HEK293 (cell line): ENCODE data around the gene ABHD13.

ENCODE experiments used
- CTCF ChIA-PET: fragments of 350-600 bp; formaldehyde crosslinking; extraction: SDS; loops from one replicate; lab custom pipeline; 2021; ENCODE audit warnings: antibody characterized with exemption; lab: Yijun Ruan, JAX
- POLR2A ChIA-PET: fragments of 300-600 bp; formaldehyde crosslinking; extraction: SDS; loops from one replicate; lab custom pipeline; 2020; ENCODE audit warnings: antibody characterized with exemption, inconsistent platforms; lab: Yijun Ruan, JAX
- H3K27ac ChIP-seq: fragments of 200-500 bp; sonication (Bioruptor generic); 2 replicates; pipeline ENCODE4 v1.5.1; 2014; ENCODE audit warnings: low read depth, low read length, control low read depth, inconsistent platforms; ENCODE audit errors: extremely low read depth
- H3K36me3 ChIP-seq, 2 experiments: fragments of 200-500 bp in 1 of 2; sonication (Bioruptor generic) in 1 of 2; 1 replicate in 1 of 2; 2 replicates in 1 of 2; pipeline ENCODE4 v1.5.1; 2014 to 2017; ENCODE audit warnings: inconsistent platforms in 2 of 2, low read length in 2 of 2; ENCODE audit not compliant: control insufficient read depth in 2 of 2, insufficient read depth in 1 of 2
- H3K4me1 ChIP-seq: fragments of 200-500 bp; sonication (Bioruptor generic); 2 replicates; pipeline ENCODE4 v1.5.1; 2014; ENCODE audit warnings: mild to moderate bottlenecking, low read length, inconsistent platforms; ENCODE audit not compliant: control insufficient read depth, insufficient read depth
- H3K4me3 ChIP-seq: 2 replicates; pipeline ENCODE4 v1.5.1; 2011; ENCODE audit warnings: low read depth, mild to moderate bottlenecking, control low read depth, low read length, moderate library complexity
- H3K9me3 ChIP-seq: fragments of 200-500 bp; sonication (Bioruptor generic); 2 replicates; pipeline ENCODE4 v1.5.1; 2014; ENCODE audit warnings: low read depth, low read length, inconsistent platforms; ENCODE audit not compliant: control insufficient read depth, insufficient read depth
- SP7 ChIP-seq: fragments of 450-650 bp; formaldehyde crosslinking; IDR thresholded peaks from 2 replicates; pipeline ENCODE4 v1.5.1; 2016; ENCODE audit warnings: missing biosample characterization, missing genetic modification characterization
- ZBTB1 ChIP-seq: fragments of 450-650 bp; formaldehyde crosslinking; IDR thresholded peaks from 2 replicates; pipeline ENCODE4 v1.5.1; 2016; ENCODE audit warnings: missing biosample characterization, missing genetic modification characterization
- ZBTB21 ChIP-seq: fragments of 450-650 bp; formaldehyde crosslinking; IDR thresholded peaks from 2 replicates; pipeline ENCODE4 v1.5.1; 2017; ENCODE audit warnings: missing biosample characterization, missing genetic modification characterization
- ZBTB48 ChIP-seq: fragments of 450-650 bp; formaldehyde crosslinking; IDR thresholded peaks from 2 replicates; pipeline ENCODE4 v1.5.1; 2016; ENCODE audit warnings: missing biosample characterization, missing genetic modification characterization
- ZFP37 ChIP-seq: fragments of 450-650 bp; formaldehyde crosslinking; IDR thresholded peaks from 2 replicates; pipeline ENCODE4 v1.5.1; 2016; ENCODE audit warnings: missing biosample characterization, missing genetic modification characterization
- ZNF324 ChIP-seq: fragments of 450-650 bp; formaldehyde crosslinking; IDR thresholded peaks from 2 replicates; pipeline ENCODE4 v1.5.1; 2016; ENCODE audit warnings: missing biosample characterization, missing genetic modification characterization
- ZNF558 ChIP-seq: fragments of 450-650 bp; formaldehyde crosslinking; IDR thresholded peaks from 2 replicates; pipeline ENCODE4 v1.5.1; 2016; ENCODE audit warnings: missing biosample characterization, missing genetic modification characterization
- ZNF561 ChIP-seq: fragments of 450-650 bp; IDR thresholded peaks from 2 replicates; pipeline ENCODE4 v1.5.1; 2018; ENCODE audit warnings: missing biosample characterization, missing genetic modification characterization, borderline replicate concordance
- ZNF610 ChIP-seq: fragments of 450-650 bp; formaldehyde crosslinking; IDR thresholded peaks from 2 replicates; pipeline ENCODE4 v1.5.1; 2016; ENCODE audit warnings: missing biosample characterization, missing genetic modification characterization, borderline replicate concordance
- ZNF623 ChIP-seq: fragments of 450-650 bp; formaldehyde crosslinking; IDR thresholded peaks from 2 replicates; pipeline ENCODE4 v1.5.1; 2016; ENCODE audit warnings: missing biosample characterization, missing genetic modification characterization
- ZNF837 ChIP-seq: fragments of 450-650 bp; formaldehyde crosslinking; IDR thresholded peaks from 2 replicates; pipeline ENCODE4 v1.5.1; 2016; ENCODE audit warnings: missing biosample characterization, missing genetic modification characterization
- TF ChIP-seq, protein P1 (sequence below): fragments of 450-650 bp; formaldehyde crosslinking; IDR thresholded peaks from 2 replicates; pipeline ENCODE4 v1.5.1; 2017; ENCODE audit warnings: missing biosample characterization, missing genetic modification characterization
- TF ChIP-seq, protein P2 (sequence below): fragments of 450-650 bp; IDR thresholded peaks from 2 replicates; pipeline ENCODE4 v1.5.1; 2018; ENCODE audit warnings: missing biosample characterization, missing genetic modification characterization
- TF ChIP-seq, protein P3 (sequence below): fragments of 450-650 bp; formaldehyde crosslinking; IDR thresholded peaks from 2 replicates; pipeline ENCODE4 v1.5.1; 2016; ENCODE audit warnings: missing biosample characterization, missing genetic modification characterization
- TF ChIP-seq, protein P4 (sequence below): fragments of 450-650 bp; formaldehyde crosslinking; conservative IDR thresholded peaks from 2 replicates; pipeline ENCODE4 v1.5.1; 2016; ENCODE audit warnings: low read depth, missing biosample characterization, missing genetic modification characterization
- TF ChIP-seq, protein P5 (sequence below): fragments of 450-650 bp; formaldehyde crosslinking; IDR thresholded peaks from 2 replicates; pipeline ENCODE4; 2016; ENCODE audit warnings: missing biosample characterization, missing genetic modification characterization
- TF ChIP-seq, protein P6 (sequence below): fragments of 450-650 bp; formaldehyde crosslinking; IDR thresholded peaks from 2 replicates; pipeline ENCODE4 v1.5.1; 2016; ENCODE audit warnings: missing biosample characterization, missing genetic modification characterization
- TF ChIP-seq, protein P7 (sequence below): fragments of 450-650 bp; formaldehyde crosslinking; IDR thresholded peaks from 2 replicates; pipeline ENCODE4 v1.5.1; 2016; ENCODE audit warnings: missing biosample characterization, missing genetic modification characterization
- TF ChIP-seq, protein P8 (sequence below): fragments of 450-650 bp; formaldehyde crosslinking; IDR thresholded peaks from 2 replicates; pipeline ENCODE4 v1.5.1; 2016; ENCODE audit warnings: missing biosample characterization, missing genetic modification characterization

ABHD13 gene

DNA sequence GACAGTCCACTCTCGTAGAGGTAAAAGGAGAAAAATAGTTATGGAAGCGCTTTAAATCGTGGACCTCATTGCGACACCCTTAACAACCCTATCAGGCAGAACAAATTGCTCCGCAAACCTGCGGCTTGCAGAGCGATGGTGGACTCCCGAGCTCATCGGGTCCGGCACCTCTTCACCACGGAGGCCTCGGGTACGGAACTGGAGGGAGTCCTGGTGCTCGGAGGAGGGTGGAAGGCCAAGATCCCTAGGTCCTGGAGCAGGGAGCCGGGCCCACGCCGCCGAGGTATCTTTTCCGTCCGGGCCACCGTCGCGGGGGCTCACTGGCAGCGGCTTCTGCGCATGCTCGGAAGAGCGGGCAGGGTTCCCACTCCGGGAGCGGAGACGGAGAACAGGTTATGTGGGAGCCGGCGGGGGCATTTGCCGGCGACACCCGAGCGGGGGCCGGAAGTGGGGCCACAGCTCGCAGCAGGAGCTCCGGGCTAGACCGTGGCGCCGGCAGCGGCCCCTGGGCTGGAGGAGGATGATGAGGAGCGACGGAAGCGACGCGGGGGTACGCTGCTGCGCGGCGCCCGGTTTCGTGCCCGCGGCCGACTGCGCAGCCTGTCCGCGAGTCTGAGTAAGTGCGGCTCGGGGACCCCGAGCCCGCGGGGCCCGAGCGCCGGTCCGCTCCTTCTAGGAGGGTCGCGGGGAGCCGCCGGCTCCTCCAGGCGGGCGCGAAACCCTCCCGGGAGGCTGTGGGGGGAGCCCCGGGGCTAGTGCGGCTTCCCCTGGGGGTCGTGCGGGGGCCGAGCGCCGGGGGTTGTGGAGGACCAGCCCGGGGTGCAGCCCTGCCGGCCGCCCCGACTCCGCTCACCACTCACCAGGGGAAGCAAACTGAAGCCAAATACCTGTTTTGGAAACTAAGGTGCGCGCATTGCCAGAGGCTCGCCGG is at the start of gene ABHD13:
Gene ABHD13 (plus strand): TSS at position 349 of the 931 bp plus-strand sequence. CDS start 10,827 bp downstream, outside the sequence.
- POLR2A ChIA-PET, result no interaction called here
- CTCF ChIA-PET, result interaction anchor here (0.7 to 1.3 kb wide), 2 partner anchors 9 to 104 kb away, joined by 3 read pairs; no protein-coding TSS in a partner anchor
- TF ChIP-seq, protein P1, sequence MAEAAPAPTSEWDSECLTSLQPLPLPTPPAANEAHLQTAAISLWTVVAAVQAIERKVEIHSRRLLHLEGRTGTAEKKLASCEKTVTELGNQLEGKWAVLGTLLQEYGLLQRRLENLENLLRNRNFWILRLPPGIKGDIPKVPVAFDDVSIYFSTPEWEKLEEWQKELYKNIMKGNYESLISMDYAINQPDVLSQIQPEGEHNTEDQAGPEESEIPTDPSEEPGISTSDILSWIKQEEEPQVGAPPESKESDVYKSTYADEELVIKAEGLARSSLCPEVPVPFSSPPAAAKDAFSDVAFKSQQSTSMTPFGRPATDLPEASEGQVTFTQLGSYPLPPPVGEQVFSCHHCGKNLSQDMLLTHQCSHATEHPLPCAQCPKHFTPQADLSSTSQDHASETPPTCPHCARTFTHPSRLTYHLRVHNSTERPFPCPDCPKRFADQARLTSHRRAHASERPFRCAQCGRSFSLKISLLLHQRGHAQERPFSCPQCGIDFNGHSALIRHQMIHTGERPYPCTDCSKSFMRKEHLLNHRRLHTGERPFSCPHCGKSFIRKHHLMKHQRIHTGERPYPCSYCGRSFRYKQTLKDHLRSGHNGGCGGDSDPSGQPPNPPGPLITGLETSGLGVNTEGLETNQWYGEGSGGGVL (tag by site-specific recombination), result no peak
- TF ChIP-seq, protein P2, sequence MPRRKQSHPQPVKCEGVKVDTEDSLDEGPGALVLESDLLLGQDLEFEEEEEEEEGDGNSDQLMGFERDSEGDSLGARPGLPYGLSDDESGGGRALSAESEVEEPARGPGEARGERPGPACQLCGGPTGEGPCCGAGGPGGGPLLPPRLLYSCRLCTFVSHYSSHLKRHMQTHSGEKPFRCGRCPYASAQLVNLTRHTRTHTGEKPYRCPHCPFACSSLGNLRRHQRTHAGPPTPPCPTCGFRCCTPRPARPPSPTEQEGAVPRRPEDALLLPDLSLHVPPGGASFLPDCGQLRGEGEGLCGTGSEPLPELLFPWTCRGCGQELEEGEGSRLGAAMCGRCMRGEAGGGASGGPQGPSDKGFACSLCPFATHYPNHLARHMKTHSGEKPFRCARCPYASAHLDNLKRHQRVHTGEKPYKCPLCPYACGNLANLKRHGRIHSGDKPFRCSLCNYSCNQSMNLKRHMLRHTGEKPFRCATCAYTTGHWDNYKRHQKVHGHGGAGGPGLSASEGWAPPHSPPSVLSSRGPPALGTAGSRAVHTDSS (tag by site-specific recombination), result peak; percentile 79
- TF ChIP-seq, protein P3, sequence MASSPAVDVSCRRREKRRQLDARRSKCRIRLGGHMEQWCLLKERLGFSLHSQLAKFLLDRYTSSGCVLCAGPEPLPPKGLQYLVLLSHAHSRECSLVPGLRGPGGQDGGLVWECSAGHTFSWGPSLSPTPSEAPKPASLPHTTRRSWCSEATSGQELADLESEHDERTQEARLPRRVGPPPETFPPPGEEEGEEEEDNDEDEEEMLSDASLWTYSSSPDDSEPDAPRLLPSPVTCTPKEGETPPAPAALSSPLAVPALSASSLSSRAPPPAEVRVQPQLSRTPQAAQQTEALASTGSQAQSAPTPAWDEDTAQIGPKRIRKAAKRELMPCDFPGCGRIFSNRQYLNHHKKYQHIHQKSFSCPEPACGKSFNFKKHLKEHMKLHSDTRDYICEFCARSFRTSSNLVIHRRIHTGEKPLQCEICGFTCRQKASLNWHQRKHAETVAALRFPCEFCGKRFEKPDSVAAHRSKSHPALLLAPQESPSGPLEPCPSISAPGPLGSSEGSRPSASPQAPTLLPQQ, result peak; percentile 96
- TF ChIP-seq ZNF623 (tag by site-specific recombination) (peak; percentile 23; the same call in 1 of the 2 replicates), ZBTB1 (tag by site-specific recombination) (peak; percentile 76; the same call in 1 of the 2 replicates), ZFP37 (peak; percentile 92; the same call in 1 of the 2 replicates), ZNF837 (tag by site-specific recombination) (no peak), SP7 (tag by site-specific recombination) (peak; percentile 85; the same call in 1 of the 2 replicates), ZNF324 (tag by site-specific recombination) (peak; percentile 93), ZBTB21 (0 out of 2 replicates have a peak, but pooled peaks have one; percentile 26), ZNF561 (peak; percentile 95), ZNF610 (tag by site-specific recombination) (peak; percentile 94), ZNF558 (tag by site-specific recombination) (peak; percentile 54; the same call in 1 of the 2 replicates), ZBTB48 (tag by site-specific recombination) (peak; percentile 95)
- TF ChIP-seq, protein P4, sequence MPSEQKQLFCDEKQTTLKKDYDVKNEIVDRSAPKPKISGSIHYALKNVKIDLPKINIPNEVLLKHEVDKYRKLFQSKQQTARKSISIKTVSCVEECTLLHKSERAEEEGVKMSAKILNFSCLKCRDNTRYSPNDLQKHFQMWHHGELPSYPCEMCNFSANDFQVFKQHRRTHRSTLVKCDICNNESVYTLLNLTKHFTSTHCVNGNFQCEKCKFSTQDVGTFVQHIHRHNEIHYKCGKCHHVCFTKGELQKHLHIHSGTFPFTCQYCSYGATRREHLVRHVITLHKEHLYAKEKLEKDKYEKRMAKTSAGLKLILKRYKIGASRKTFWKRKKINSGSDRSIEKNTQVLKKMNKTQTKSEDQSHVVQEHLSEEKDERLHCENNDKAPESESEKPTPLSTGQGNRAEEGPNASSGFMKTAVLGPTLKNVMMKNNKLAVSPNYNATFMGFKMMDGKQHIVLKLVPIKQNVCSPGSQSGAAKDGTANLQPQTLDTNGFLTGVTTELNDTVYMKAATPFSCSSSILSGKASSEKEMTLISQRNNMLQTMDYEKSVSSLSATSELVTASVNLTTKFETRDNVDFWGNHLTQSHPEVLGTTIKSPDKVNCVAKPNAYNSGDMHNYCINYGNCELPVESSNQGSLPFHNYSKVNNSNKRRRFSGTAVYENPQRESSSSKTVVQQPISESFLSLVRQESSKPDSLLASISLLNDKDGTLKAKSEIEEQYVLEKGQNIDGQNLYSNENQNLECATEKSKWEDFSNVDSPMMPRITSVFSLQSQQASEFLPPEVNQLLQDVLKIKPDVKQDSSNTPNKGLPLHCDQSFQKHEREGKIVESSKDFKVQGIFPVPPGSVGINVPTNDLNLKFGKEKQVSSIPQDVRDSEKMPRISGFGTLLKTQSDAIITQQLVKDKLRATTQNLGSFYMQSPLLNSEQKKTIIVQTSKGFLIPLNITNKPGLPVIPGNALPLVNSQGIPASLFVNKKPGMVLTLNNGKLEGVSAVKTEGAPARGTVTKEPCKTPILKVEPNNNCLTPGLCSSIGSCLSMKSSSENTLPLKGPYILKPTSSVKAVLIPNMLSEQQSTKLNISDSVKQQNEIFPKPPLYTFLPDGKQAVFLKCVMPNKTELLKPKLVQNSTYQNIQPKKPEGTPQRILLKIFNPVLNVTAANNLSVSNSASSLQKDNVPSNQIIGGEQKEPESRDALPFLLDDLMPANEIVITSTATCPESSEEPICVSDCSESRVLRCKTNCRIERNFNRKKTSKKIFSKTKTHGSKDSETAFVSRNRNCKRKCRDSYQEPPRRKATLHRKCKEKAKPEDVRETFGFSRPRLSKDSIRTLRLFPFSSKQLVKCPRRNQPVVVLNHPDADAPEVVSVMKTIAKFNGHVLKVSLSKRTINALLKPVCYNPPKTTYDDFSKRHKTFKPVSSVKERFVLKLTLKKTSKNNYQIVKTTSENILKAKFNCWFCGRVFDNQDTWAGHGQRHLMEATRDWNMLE (tag by site-specific recombination), result peak; percentile 65
- TF ChIP-seq, protein P5, sequence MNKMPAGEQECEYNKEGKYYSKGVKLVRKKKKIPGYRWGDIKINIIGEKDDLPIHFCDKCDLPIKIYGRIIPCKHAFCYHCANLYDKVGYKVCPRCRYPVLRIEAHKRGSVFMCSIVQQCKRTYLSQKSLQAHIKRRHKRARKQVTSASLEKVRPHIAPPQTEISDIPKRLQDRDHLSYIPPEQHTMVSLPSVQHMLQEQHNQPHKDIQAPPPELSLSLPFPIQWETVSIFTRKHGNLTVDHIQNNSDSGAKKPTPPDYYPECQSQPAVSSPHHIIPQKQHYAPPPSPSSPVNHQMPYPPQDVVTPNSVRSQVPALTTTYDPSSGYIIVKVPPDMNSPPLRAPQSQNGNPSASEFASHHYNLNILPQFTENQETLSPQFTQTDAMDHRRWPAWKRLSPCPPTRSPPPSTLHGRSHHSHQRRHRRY (tag by site-specific recombination), result no peak
- TF ChIP-seq, protein P6, sequence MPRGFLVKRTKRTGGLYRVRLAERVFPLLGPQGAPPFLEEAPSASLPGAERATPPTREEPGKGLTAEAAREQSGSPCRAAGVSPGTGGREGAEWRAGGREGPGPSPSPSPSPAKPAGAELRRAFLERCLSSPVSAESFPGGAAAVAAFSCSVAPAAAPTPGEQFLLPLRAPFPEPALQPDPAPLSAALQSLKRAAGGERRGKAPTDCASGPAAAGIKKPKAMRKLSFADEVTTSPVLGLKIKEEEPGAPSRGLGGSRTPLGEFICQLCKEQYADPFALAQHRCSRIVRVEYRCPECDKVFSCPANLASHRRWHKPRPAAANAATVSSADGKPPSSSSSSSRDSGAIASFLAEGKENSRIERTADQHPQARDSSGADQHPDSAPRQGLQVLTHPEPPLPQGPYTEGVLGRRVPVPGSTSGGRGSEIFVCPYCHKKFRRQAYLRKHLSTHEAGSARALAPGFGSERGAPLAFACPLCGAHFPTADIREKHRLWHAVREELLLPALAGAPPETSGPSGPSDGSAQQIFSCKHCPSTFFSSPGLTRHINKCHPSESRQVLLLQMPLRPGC, result peak; percentile 55
- TF ChIP-seq, protein P7, sequence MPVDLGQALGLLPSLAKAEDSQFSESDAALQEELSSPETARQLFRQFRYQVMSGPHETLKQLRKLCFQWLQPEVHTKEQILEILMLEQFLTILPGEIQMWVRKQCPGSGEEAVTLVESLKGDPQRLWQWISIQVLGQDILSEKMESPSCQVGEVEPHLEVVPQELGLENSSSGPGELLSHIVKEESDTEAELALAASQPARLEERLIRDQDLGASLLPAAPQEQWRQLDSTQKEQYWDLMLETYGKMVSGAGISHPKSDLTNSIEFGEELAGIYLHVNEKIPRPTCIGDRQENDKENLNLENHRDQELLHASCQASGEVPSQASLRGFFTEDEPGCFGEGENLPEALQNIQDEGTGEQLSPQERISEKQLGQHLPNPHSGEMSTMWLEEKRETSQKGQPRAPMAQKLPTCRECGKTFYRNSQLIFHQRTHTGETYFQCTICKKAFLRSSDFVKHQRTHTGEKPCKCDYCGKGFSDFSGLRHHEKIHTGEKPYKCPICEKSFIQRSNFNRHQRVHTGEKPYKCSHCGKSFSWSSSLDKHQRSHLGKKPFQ (tag by site-specific recombination), result peak; percentile 38; the same call in 1 of the 2 replicates
- TF ChIP-seq, protein P8, sequence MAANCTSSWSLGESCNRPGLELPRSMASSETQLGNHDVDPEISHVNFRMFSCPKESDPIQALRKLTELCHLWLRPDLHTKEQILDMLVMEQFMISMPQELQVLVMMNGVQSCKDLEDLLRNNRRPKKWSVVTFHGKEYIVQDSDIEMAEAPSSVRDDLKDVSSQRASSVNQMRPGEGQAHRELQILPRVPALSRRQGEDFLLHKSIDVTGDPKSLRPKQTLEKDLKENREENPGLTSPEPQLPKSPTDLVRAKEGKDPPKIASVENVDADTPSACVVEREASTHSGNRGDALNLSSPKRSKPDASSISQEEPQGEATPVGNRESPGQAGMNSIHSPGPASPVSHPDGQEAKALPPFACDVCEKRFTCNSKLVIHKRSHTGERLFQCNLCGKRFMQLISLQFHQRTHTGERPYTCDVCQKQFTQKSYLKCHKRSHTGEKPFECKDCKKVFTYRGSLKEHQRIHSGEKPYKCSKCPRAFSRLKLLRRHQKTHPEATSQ (tag by site-specific recombination), result peak; percentile 84

More for the DNA sequence above, at the start of gene ABHD13:
- Histone ChIP-seq H3K4me1 (peaks cover 5% of the 10 kb centered on the region; the same call in 1 of the 2 replicates), H3K4me3 (peak within 1 kb of the TSS; percentile 89), H3K36me3 (no peaks in the 10 kb centered on the region), H3K9me3 (no peaks in the 10 kb centered on the region), H3K27ac (peak within 1 kb of the TSS; percentile 84)
